K562 (cell line): ENCODE measurements around the gene NR2F6. TPM values are rescaled to one million over a fixed set of nuclear protein-coding genes. Genes with fewer than 3 reads are reported as not detected.

Source experiments
- CEBPG ChIP-seq, 3 experiments: fragments of 200-800 bp in 1 of 3; sonication (Bioruptor generic) in 1 of 3; sonication (generic) in 1 of 3; formaldehyde crosslinking in 1 of 3; IDR thresholded peaks in 2 of 3; conservative IDR thresholded peaks in 1 of 3; 2 replicates each; pipeline versions ENCODE4 v1.6.1 to v1.8.0; 2016 to 2022; ENCODE audit warnings: missing compliant biosample characterization in 2 of 3, missing genetic modification characterization in 2 of 3, mild to moderate bottlenecking in 1 of 3, missing genetic modification reagents in 1 of 3
- FOXO4 ChIP-seq: fragments of 450-650 bp; formaldehyde crosslinking; IDR thresholded peaks from 2 replicates; pipeline ENCODE4 v1.4.0; 2020; ENCODE audit warnings: mild to moderate bottlenecking, moderate library complexity
- GTF2B ChIP-seq: IDR thresholded peaks from 2 replicates; pipeline ENCODE4 v1.6.1; 2011; ENCODE audit not compliant: insufficient read length; ENCODE audit errors: extremely low read depth
- GTF2F1 ChIP-seq: IDR thresholded peaks from 2 replicates; pipeline ENCODE4 v1.6.1; 2011; ENCODE audit warnings: low read depth, low read length, improper control_type of control experiment
- HMG20A ChIP-seq: fragments of 450-650 bp; formaldehyde crosslinking; conservative IDR thresholded peaks from 2 replicates; pipeline ENCODE4 v1.4.0; 2020; ENCODE audit warnings: mild to moderate bottlenecking, mixed read lengths
- LEF1 ChIP-seq: fragments of 450-650 bp; IDR thresholded peaks from 2 replicates; pipeline ENCODE4 v1.6.1; 2016; ENCODE audit warnings: mild to moderate bottlenecking
- MITF ChIP-seq: IDR thresholded peaks from 2 replicates; pipeline ENCODE4 v1.6.1; 2014; ENCODE audit warnings: antibody characterized with exemption
- MLLT1 ChIP-seq, 2 experiments: fragments of 450-650 bp; IDR thresholded peaks; 2 replicates each; pipeline ENCODE4 v1.6.1; 2016
- PKNOX1 ChIP-seq: fragments of 450-650 bp; IDR thresholded peaks from 2 replicates; pipeline ENCODE4 v1.6.1; 2016
- RBM22 ChIP-seq: fragments of 200-400 bp; formaldehyde crosslinking; IDR thresholded peaks from 2 replicates; pipeline ENCODE4 v1.6.1; 2018; ENCODE audit warnings: low read length, low read depth; ENCODE audit not compliant: poor library complexity, severe bottlenecking
- RFX1 ChIP-seq: fragments of 450-650 bp; IDR thresholded peaks from 2 replicates; pipeline ENCODE4 v1.6.1; 2016; ENCODE audit warnings: mild to moderate bottlenecking, moderate library complexity
- SMAD1 ChIP-seq: fragments of 150-350 bp; IDR thresholded peaks from 2 replicates; pipeline ENCODE4 v1.6.1; 2014; ENCODE audit warnings: low read length, low read depth; ENCODE audit not compliant: partially characterized antibody
- YBX1 ChIP-seq: fragments of 450-650 bp; IDR thresholded peaks from 2 replicates; pipeline ENCODE4 v1.7.1; 2016; ENCODE audit warnings: mild to moderate bottlenecking
- ZFP1 ChIP-seq: fragments of 450-650 bp; formaldehyde crosslinking; IDR thresholded peaks from 2 replicates; pipeline ENCODE4 v1.4.0; 2020; ENCODE audit warnings: mild to moderate bottlenecking, mixed read lengths
- ZNF124 ChIP-seq: sonication (generic); formaldehyde crosslinking; IDR thresholded peaks from 2 replicates; pipeline ENCODE4 v1.8.1; 2022; ENCODE audit warnings: missing genetic modification reagents
- ZNF277 ChIP-seq: fragments of 250-450 bp; sonication (Bioruptor Pico); IDR thresholded peaks from 2 replicates; pipeline ENCODE4 v1.8.0; 2022; ENCODE audit warnings: inconsistent platforms, mild to moderate bottlenecking, moderate library complexity, borderline replicate concordance
- polyA plus RNA-seq, 8 experiments: library from polyadenylated mRNA; depleted of rRNA in 4 of 8; stranded (reverse) in 5 of 8; unstranded in 3 of 8; fragments of >200 nt; fragmentation: Nextera tagmentation in 2 of 8; fragmentation: Illumina TruSeq in 1 of 8; extraction: Ambion mirVana in 2 of 8; extraction: Trizol in 1 of 8; gene quantifications; 2 replicates each; pipeline versions ENCODE4 v1.2.1 to v1.2.3, GENCODE V29; 2011 to 2014; ENCODE audit warnings: inconsistent platforms in 1 of 8, missing spikeins in 1 of 8
- total RNA-seq, 7 experiments: library from RNA; depleted of rRNA in 6 of 7; stranded (reverse); fragments of >200 nt in 6 of 7; fragmentation: Illumina TruSeq in 2 of 7; extraction: Trizol in 2 of 7; gene quantifications; 2 replicates each; pipeline versions ENCODE4 v1.2.1 to v1.2.3, GENCODE V29; 2011 to 2021; ENCODE audit warnings: low replicate concordance in 1 of 7
- TF ChIP-seq, protein P1 (sequence below): fragments of 250-450 bp; sonication (Bioruptor Pico); IDR thresholded peaks from 2 replicates; pipeline ENCODE4 v1.5.0; 2020; ENCODE audit warnings: mild to moderate bottlenecking, borderline replicate concordance

Gene NR2F6
- total and polyA plus RNA-seq, 9 of the 15 experiments (the other 6 are each of a cell fraction or from before 2014, with no cell fraction given): 0.76 to 97.5 (median 18.8) TPM

GRCh38 chr19:17215127-17215971 lies 30.4 kb downstream of the NR2F6 start, which contains the start of gene USE1 (continued):
- TF ChIP-seq GTF2B: peak; percentile 32
- no peak for TF ChIP-seq MLLT1 (IDR thresholded peaks at IDR 0.05)
- TF ChIP-seq PKNOX1: peak; percentile 46
- no peak for TF ChIP-seq ZNF277
- peak; percentile 87 for TF ChIP-seq RBM22
- no peak for TF ChIP-seq FOXO4
- TF ChIP-seq, protein P1, sequence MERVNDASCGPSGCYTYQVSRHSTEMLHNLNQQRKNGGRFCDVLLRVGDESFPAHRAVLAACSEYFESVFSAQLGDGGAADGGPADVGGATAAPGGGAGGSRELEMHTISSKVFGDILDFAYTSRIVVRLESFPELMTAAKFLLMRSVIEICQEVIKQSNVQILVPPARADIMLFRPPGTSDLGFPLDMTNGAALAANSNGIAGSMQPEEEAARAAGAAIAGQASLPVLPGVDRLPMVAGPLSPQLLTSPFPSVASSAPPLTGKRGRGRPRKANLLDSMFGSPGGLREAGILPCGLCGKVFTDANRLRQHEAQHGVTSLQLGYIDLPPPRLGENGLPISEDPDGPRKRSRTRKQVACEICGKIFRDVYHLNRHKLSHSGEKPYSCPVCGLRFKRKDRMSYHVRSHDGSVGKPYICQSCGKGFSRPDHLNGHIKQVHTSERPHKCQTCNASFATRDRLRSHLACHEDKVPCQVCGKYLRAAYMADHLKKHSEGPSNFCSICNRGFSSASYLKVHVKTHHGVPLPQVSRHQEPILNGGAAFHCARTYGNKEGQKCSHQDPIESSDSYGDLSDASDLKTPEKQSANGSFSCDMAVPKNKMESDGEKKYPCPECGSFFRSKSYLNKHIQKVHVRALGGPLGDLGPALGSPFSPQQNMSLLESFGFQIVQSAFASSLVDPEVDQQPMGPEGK: no peak
- no peak for TF ChIP-seq MITF
- TF ChIP-seq SMAD1: no peak
- TF ChIP-seq HMG20A (CRISPR knock-in tag): no peak
- TF ChIP-seq LEF1: no peak
- no peak for TF ChIP-seq CEBPG (CRISPR knock-in tag; IDR thresholded peaks at IDR 0.05)
- TF ChIP-seq CEBPG (tag; conservative IDR thresholded peaks at IDR 0.05 in 1 of 2, IDR thresholded peaks at IDR 0.05 in 1 of 2): no peak
- no peak for TF ChIP-seq RFX1
- no peak for TF ChIP-seq ZFP1
- TF ChIP-seq ZNF124 (CRISPR knock-in tag): no peak
- no peak for TF ChIP-seq YBX1
- peak; percentile 50; the same call in 1 of the 2 replicates for TF ChIP-seq GTF2F1
